ENCODE data around the gene C1orf159.
"Not testable (repeated sequence)": the region's sequence is repeated elsewhere in the genome, so short reads cannot be mapped to it uniquely, and the experiment has no call there.

The C1orf159 gene

DNA sequence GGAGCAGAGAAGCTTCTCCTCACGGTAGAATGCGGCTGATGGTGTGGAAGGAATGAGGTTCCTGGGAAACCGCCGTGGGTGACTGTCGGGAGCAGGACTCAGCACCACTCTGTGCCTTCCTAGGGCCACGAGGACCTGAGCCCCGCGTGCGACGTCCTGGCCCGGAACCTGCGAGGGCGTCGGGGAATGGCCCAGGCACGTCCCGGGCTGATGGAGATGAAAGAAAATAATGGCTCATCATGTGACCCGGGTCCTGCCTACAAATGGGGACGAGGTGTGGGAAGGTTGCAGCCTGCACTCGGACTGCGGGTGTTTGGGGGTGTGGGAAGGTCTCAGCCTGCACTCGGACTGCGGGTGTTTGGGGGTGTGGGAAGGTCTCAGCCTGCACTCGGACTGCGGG is 32.7 kb upstream of the C1orf159 start:
- no peak for DNase-seq

DNA sequence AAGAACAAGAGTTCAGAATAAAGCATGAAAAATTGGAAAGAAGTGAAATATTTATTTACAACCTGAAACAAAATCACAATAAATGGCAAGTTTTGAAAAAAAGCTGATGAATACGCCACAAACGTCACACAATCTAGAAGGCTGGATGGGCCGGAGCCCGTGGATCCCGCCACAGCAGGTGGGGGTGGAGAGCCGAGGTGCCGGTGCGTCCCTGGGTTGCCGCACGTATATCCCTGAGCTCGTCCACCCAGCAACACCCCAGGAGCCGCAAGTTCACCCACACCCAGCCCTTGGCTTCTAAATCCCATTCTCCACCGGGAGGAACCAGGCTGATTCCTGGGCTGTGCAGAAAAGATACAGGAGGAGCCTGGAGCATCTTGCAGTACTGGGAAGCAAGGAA is 32.2 kb upstream of the C1orf159 start:
- DNase-seq: no peak

DNA sequence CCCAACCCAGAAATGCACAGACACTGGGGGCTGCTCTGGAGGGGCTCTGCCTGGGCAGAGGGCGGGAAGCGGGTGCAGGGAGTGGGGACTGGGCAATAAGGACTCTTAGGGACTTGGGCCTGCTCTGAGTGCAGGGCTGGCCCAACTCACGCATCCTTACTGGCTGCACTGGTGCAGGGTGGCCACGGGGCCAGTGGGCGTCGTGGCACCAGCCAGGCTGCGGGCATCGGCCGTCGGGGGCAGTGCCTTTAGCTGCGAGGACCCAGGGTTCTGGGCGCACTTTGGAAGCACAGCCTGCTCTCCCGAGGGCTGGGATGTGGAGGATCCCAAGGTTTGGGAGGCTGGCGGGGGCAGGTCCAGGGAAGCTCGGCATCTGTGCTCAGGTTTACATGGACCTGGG is 30.7 kb upstream of the C1orf159 start:
- DNase-seq: no peak

DNA sequence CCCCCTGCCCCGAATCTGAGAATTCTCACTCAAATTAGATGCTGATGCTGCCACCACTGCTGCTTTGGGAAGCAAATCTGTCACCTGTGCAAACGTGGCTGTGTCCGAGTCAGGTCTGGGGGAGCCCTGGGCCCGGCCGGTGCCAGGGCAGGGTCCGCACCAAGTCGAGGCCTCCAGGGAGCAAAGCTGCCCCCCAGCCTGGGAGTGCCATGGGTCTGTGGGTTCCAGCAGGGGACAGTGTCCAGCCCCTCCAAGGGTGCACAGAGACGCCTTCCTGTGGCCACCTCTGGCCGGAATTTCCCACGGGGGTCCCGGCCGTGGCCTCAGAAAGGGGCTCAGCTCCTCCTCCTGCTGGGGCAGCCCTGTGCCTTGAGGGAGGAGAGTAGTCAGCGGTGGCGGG is 30.1 kb upstream of the C1orf159 start:
- no peak for DNase-seq

DNA sequence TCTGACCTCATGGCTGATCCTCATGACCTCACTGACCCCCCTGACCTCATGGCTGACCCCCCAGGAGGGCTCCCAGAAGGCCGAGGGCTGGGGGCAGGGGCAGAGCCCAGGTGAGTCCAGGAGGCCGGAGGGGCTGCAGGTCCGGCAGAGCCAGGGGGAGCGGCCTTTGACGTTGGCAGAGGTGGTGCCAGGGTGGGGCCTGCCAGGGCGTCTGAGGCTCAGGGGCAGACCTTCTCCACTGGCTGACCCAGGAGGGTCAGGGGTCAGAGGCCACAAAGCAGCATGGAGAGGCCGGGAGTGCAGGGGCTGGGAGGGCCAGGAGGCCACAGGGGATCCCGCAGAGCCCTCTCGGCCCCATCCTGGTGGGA is 29.6 kb upstream of the C1orf159 start:
- no peak for DNase-seq

DNA sequence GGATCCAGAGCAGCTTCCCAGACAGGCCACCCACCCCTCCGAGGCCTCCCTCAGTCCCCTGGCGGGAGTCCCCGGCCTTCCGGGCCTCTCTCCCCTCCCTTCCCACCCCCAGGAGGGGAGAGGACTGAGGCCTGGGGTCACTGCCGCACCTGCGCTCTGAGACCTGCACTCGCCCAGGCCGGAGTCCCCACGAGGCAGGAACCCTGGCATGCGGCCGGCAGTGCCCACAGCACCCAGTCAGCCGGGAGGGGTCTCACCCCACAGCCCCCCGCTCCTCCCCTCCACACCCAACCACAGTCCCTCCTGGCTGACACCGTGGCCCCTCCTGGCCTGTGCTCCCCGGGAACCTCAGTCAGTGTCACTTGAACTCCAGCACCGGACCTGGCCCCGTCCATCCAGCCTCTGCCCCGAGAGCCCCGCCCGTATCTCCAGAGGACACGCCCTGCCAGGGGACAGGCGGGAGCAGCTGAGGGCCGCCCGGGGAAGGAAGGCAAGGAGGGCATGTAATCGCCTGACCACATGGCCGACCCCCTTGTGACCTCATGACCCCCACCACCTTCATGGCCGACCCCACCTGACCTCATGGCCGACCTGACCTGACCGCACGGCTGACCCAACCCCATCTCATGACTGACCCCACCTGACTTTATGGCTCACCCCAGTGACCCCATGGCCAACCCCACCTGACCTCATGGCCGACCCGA is 29.1 kb upstream of the C1orf159 start:
- DNase-seq: no peak

DNA sequence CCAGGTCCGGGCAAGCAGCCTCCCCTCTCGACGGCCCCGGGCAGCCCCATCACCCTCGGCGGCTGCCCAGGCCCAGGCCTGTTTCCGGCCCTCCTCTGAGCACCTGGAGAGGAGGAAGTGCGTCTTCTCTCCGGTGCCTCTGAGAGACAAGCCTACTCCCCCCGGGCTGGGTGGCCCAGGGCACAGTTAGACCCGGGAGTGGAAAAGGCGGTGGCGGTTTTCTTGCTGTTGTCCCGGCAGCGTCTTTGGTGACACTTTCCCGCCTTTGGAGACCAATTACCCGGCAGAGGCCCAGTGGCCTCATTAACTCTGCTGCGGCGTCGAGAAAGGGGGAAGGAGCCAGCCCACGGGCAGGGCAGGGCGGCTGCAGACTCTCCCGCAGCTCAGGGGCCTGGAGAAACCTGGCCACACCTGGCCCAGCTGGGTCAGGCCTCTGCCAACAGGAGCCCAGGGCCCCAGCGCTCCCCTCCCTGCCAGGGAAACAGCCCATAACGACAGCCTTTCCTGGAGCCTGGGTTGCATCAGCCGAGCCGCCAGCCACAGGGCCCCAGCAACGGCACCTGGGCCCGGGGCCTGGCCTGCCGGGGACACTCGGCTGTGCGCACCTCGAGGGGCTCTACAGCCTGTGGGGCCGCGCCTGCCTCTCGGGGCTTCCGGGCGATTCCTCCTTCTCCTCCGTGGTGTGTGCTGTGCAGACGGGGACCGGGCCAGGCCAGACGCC is 28.4 kb upstream of the C1orf159 start:
- peak; percentile 96 for DNase-seq

DNA sequence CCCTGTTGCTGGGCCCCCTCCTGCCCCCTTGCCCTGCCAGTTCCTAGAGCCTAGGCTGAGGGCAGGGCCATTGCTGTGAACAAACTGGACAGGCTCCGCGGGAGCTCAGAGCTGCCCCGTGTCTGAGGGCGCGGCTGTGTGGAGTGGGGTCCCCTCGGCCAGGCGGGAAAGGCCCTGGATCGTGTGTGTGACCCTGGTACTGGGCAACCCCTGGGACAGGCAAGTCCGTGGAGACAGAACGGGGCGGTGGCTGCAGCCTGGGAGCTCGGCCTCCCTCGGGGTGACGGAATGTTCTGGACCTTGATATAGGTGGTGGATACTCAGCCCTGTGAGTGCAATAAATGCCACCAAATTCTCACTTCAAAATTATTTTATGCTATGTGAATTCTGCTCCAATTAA is 27.7 kb upstream of the C1orf159 start:
- DNase-seq: no peak

DNA sequence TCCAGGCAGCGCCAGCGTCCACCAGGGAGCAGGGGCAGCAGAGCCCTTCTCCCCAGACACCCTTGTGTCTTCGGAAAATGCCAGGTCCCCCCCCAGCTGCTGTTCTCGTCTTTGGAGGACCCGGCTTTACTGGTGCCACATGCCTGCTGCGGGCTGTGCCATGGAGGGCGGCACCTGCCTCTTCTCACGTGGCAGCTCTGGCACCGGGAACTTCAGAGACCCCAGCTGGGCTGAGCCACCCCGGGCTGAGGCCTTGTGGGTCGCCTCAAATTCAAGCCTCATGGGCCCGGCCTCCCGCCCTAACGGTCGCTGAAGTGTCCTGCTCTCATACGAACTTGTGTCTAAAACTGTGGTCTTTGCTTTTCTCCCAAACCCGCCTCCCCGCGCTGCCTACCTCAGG is 27.0 kb upstream of the C1orf159 start:
- no peak for DNase-seq

DNA sequence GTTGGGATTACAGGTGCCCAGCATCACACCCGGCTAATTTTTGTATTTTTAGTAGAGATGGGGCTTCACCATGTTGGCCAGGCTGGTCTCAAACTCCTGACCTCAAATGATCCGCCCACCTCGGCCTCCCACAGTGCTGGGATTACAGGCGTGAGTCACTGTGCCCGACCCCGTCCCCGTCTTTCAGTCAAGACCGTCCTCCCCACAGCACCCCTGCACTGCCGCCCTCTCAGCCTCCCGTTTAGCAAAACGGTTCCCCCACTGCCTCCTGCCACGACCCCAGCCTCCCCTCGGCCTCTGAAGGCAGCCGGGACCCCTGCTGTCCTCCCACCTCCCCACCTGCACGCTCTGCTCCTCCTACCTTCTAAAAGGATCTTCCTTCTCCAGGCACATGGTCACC is 26.5 kb upstream of the C1orf159 start:
- DNase-seq: not testable (repeated sequence)

DNA sequence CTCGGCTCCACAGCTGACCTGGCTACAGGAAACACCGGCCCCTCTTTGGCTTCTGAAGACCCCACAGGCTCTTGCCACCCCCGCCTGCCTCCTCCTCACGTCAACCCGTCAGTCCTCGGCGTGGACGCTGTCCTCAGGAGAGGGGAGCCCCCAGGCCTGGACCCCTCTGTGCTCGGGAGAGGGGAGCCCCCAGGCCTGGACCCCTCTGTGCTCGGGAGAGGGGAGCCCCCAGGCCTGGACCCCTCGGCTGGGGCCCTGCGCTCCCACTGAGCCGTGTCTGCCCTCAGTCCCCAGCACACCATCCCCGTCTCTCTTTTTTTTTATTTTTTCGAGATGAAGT is 26.0 kb upstream of the C1orf159 start:
- DNase-seq: no peak

DNA sequence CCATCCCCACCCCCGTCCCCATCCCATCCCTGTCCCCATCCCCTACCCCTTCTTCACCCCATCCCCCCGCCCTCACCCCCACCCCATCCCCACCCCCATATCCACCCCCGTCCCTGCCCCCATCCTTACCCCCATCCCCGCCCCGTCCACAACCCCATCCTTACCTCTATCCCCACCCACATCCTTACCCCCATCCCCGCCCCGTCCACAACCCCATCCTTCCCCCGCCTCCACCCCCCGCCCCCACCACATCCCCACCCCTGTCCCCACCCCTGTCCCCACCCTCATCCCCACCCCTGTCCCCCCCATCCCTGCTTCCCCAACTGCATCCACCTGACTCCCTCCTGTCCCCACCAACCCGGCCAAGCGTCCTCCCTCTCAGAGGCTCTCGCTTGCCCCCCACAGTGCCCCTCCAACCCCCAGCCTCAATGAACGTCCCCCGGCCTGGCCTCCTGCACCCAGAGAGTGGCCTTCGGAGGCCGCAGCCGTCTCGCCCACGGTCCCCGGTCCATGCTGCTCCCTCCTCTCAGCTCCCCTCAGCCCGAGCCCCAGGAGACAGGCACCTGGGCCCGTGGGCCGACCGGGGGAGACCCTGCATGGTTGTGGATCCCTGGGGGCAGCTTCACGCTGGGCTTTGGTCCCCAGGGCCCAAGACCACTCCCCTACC is 25.5 kb upstream of the C1orf159 start:
- no peak for DNase-seq

DNA sequence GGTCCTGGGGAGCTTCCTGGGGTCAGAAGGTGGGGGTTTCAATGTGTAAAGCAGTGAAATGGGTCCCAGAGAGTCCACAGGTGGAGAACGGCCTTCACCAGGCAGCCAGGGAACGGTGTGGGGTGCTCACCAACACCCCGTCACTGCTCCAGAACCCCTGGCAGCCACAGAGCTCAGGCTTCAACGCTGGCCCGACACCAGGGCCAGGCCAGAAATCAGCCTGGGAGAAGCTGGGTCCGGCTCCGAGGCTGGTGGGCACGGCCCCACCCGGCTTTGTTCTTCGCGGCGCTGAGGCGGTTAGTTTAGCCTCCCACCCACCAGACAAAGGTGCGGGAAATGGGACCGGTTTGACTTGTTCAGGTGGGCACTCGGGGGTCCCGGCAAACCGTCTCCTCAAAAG is 24.8 kb upstream of the C1orf159 start:
- DNase-seq: no peak

DNA sequence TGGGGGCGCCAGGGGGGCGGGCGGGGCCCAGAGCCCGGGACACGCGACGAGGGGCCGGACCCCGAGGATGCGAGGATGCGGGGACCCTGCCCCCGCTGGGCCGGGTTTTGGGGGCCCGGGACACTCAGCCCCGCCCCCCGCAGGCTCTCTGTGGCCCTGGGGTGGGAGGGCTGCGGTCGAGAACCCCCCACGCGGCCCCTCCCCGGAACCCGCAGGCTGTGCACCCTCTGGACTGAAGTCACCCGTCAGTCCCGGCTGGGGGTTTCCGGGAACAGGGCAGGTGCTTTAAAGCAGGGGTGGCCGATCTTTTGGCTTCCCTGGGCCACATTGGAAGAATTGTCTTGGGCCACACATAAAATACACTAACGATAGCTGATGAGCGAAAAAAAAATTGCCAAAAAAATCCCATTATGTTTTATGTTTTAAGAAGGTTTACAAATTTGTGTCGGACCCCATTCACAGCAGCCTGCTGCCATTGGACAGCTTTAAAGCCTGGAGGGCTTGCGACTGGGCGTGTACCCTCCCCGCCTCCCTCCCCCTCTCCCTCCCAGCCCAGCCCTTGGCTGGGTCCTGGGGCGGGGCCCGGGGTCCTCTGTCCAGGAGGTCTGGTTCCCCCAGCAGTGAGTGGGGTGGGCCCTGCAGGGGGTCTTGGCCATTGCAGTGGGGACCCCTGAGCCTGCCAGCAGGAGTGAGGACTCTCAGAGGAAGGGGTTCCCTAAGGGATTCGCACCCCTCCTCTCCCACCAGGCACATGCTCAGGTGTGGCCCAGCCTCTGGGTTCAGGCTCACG is 21.6 kb upstream of the C1orf159 start:
- DNase-seq: peak; percentile 58

DNA sequence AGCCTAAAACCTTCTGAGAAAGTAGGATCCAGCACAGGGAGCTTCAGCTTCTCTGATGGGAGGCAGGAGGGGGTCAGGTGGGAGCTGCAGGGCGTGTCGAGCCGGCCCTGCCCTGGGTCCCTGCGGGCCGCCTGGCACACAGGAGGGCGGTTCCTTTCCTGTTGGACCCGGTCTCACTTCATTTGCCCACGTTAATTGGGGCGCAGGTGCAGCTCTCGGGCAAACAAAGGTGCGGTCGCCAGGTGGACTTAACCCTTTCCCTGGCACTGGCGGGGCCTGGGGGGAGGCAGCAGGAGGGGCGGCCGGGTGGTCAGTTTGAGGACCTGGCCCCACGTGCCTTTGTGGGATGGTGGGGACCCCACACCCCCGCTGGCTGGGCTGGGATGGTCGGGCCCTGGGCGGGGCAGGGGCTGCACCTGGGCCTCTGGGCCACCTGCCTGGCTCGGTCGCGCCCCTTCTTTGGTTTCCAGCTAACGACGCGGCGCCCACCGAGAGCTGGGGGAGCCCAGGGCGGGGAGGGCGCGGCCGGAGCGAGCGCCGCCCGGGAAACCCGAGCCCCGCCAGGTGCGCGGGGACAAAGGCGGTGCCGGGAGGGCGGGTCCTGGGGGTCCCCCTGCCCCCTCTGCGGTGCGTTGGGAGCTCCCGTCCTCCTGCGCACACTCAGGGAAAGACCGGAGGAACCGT is 20.8 kb upstream of the C1orf159 start:
- peak; percentile 92 for DNase-seq

DNA sequence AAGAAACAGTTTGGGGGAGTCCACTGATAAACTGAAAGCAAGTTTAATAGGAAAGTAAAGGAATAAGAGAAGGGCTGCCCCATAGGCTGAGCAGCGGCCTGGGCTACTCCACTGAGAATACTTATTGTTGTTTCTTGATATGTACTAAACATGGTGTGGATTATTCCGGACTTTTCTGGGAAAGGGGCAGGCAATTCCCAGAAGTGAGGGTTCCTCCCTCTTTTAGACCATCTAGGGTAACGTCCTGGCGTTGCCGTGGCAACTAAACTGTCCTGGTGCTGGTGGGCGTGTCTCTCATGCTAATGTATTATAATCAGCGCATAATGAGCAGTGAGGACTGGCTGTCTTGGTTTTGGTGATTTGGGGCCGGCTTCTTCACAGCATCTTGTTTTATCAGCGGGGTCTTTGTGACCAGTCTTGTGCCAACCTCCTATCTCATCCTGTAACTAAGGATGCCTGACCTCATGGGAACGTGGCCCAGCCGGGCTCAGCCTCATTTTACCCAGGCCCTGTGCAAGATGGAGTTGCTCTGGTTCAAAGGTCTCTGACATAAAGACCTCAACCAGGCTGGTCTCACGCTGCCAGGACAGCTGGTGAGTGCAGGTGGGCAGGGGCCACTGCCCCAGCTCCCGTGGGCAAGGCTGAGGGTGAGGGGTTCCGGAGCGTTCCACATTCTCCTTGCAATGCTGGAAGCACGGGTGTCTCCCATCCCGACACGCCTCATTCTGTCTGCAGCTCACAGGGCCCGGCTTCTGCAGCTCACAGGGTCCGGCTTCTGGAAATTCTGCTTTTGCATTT is 19.6 kb upstream of the C1orf159 start:
- no peak for DNase-seq

DNA sequence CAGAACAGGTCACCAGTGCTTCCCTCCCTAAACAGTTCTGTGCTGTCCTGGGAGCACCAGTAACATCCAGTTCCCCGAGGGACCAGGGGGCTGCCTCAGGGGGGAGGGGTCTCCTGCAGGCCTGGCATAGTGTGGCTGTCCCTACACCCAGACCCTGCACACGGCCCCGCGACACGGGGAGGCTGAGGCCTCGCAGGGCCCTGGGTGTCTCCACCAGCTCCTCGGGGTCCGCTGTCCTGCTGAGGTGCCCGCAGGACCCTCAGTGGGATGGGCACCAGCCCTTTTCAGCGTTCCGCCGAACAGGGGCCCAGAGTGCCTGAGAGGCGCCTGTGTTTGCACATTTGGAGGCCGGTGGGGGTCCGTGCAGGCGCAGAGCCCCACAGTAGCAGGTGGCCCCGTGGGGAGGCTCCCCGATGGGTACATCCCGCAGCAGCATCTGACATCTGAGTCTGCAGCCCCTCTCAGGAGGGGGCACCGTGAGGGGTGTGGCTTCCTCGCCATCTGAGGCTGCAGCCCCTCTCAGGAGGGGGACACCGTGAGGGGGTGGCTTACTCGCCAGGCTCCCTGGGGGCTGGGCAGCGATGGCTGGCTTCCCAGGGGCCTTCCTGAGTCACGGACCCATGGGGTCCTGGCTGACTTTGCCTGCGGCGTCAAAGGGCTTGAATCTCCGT is 18.5 kb upstream of the C1orf159 start:
- no peak for DNase-seq

DNA sequence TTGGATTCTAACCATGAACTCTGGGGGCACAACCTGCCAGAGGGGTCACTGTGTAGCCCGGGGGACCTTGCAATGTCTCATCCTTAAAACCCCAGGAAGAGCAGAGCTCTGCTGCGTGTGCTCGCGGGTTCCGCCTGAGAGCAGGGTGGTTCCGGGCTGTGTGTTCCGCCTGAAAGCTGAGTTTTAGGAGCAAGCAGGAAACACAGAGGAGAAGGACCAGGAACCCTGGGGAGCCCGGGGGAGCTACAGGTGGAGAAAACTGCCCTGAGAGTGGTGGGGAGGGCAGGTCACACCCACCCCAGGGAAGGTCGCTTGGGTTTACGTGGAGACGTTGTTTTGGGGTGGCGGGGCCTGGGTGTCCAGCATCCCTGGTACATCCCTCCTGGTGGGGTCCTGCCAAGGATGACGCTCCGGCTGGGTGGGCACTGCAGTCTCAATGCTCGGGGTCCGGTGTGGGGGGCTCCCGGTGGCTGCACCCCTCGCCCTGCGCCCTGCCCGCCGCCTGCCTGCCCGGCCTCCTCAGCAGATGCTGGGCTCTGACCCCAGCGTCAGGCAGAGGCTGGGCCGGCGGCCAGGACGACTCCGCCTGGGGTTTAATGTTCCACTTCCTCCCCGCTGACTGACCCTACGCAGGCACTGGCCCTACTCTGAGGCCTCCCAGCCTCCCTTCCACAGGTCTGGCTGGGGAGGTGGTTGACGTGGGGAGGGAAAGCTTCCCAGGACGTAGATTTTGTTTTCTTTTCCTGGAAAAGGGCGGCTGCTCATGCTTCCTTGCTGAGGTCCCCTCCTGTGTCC is 17.3 kb upstream of the C1orf159 start:
- no peak for DNase-seq

DNA sequence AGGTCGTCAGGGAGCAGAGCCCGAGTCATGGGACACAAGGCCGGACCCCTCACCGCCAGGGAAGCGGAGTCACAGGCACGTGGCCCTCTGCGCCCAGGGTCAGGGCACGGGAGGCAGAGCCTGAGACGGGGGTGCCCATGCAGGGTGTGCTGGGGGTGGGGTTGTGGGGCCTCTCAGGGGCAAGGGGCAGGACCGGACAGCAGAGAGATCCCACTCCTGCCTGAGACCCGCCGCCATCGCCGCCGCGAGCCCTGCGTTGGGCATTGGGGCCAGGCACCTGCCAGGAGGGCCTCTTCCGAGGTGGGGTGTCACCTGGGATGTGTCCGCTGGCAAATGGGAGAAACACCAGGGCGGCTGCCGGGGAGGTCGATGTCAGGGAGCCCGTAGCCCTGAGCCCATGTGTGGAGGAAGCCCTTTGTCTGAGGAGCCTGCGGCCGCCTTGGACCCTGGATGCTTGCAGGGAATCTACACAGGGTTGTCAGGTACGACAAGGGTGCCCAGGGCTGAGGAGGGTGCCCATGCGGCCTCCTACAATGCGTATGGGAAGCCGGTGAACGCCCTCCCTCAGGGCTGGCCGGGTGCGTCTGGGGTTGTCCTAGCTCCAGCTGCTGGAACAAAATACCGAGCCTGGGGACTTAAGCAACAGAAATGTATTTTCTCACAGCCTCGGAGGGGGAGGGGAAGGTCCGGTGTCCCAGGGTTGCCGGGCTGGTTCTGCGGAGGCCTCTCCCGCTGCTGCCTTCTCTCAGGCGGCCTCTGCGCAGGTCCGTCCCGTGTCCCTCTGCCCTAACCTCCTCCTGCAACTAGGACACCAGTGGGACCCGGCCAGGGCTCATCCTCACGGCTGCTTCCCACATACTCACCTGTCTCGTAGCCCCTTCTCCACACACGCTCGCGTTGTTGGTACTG is 16.4 kb upstream of the C1orf159 start:
- DNase-seq: no peak

All from NCI-H1436 (cell line).